ENCODE data around the gene RBM33. TPM values are rescaled to one million over a fixed set of nuclear protein-coding genes. Genes with fewer than 3 reads are reported as not detected.

The RBM33 gene
- total and polyA plus RNA-seq, 2 of the 8 experiments (the other 6 are each of a cell fraction or from before 2014, with no cell fraction given), result 16.5 to 64.6 TPM

GRCh38 chr7:155618708-155619633, 25.5 kb upstream of the RBM33 start (continued):
- TF ChIP-seq, protein P1, sequence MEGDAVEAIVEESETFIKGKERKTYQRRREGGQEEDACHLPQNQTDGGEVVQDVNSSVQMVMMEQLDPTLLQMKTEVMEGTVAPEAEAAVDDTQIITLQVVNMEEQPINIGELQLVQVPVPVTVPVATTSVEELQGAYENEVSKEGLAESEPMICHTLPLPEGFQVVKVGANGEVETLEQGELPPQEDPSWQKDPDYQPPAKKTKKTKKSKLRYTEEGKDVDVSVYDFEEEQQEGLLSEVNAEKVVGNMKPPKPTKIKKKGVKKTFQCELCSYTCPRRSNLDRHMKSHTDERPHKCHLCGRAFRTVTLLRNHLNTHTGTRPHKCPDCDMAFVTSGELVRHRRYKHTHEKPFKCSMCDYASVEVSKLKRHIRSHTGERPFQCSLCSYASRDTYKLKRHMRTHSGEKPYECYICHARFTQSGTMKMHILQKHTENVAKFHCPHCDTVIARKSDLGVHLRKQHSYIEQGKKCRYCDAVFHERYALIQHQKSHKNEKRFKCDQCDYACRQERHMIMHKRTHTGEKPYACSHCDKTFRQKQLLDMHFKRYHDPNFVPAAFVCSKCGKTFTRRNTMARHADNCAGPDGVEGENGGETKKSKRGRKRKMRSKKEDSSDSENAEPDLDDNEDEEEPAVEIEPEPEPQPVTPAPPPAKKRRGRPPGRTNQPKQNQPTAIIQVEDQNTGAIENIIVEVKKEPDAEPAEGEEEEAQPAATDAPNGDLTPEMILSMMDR (IDR thresholded peaks at IDR 0.05; ENCODE audit: control extremely low read depth in 1 of 3, insufficient read depth in 1 of 3, low read depth in 1 of 3, low read length in 3 of 3), result peak in 1 of 3 experiments; percentile 16; a peak in 1 of 4 replicates
